ENCODE measurements around the gene BIRC7. TPM values are rescaled to one million over a fixed set of nuclear protein-coding genes. Genes with fewer than 3 reads are reported as not detected.
"Not testable (repeated sequence)": the region's sequence is repeated elsewhere in the genome, so short reads cannot be mapped to it uniquely, and the experiment has no call there.

The BIRC7 gene
- total RNA-seq, 1 donor from 2014 or later = not detected

DNA sequence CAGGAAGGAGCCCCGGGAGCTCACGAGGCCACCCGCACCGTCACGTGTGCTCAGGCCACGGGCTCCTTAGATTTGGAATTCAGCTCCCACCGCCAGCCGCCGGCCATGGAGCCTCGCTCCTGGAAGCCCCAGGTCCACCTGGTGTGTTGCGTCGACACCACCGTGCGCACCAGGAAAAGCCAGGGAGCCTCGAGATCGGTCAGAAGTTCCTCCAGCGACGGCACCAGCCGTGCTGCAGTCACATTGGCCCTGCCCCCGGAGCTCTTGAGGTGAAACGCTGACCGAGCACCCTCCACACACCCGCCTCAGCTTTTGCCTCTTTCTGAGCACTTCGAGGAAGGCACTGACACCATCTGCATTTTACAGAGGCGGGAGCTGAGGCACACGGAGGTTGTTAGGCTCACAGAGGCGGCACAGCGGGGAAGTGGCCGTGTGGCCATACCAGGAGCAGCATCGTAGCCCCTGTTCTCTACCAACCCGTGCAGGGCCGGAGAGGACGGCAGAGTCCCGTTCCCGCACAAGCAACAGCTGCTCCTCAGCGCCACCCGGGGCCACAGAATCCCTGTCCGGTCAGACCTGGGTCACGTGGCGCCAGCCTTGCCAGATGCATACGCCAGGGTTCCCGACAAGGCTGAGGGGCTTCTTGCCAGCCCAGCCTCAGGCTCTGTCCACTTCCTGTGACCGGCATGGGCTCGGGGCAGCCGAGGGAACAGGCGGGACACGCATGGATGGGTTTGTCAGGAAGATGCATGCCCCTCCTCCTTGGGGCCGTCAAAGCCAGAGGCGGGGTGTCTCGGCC lies 11.0 kb downstream of the BIRC7 start:
- no peak for DNase-seq (ENCODE audit: low read depth)
- Histone ChIP-seq H3K36me3 (ENCODE audit: control insufficient read depth, insufficient read depth, low read length) (no peaks in the 10 kb centered on the region), H3K4me3 (ENCODE audit: low read depth, low read length) (no peak overlapping the region), H3K27me3 (ENCODE audit: control insufficient read depth, insufficient read depth, low read length) (peaks cover 8% of the 10 kb centered on the region)
- TF ChIP-seq, protein P1, sequence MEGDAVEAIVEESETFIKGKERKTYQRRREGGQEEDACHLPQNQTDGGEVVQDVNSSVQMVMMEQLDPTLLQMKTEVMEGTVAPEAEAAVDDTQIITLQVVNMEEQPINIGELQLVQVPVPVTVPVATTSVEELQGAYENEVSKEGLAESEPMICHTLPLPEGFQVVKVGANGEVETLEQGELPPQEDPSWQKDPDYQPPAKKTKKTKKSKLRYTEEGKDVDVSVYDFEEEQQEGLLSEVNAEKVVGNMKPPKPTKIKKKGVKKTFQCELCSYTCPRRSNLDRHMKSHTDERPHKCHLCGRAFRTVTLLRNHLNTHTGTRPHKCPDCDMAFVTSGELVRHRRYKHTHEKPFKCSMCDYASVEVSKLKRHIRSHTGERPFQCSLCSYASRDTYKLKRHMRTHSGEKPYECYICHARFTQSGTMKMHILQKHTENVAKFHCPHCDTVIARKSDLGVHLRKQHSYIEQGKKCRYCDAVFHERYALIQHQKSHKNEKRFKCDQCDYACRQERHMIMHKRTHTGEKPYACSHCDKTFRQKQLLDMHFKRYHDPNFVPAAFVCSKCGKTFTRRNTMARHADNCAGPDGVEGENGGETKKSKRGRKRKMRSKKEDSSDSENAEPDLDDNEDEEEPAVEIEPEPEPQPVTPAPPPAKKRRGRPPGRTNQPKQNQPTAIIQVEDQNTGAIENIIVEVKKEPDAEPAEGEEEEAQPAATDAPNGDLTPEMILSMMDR (IDR thresholded peaks at IDR 0.05; ENCODE audit: insufficient read depth, low read length, severe bottlenecking) = no peak
- no peak for FAIRE-seq

DNA sequence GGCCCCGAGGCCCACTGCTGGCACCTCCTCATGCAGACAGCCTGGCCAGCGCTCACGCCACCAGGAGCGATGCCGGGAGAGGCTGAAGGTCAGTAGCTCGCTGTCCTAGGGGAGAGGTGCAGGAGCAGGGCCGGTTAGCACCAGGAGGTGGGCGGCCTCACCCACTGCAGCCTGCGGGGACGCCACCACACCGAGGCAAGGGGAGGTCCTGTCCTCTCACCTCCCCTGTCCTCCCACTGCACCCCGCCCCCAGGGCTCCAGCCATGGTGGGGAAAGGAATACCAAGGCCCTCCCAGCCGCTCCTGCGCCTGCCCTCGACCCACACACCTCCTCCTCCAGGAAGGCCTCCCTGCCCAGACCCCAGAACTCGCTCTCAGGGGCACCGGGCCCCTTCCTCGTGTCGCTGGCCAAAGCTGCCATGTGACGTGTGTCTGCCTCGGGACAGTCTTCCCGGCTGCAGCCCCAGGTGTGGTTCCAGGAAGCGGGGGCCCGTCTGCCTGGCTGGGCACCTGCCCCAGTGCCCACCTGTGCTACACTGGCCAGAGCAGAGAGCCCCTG lies 12.0 kb downstream of the BIRC7 start:
- Histone ChIP-seq H3K27me3 (ENCODE audit: control insufficient read depth, insufficient read depth, low read length) (peaks cover 12% of the 10 kb centered on the region), H3K4me3 (ENCODE audit: low read depth, low read length) (no peak overlapping the region), H3K36me3 (ENCODE audit: control insufficient read depth, insufficient read depth, low read length) (no peaks in the 10 kb centered on the region)
- TF ChIP-seq, protein P1 (IDR thresholded peaks at IDR 0.05; ENCODE audit: insufficient read depth, low read length, severe bottlenecking) = no peak
- DNase-seq (ENCODE audit: low read depth) (no peak), FAIRE-seq (no peak)

DNA sequence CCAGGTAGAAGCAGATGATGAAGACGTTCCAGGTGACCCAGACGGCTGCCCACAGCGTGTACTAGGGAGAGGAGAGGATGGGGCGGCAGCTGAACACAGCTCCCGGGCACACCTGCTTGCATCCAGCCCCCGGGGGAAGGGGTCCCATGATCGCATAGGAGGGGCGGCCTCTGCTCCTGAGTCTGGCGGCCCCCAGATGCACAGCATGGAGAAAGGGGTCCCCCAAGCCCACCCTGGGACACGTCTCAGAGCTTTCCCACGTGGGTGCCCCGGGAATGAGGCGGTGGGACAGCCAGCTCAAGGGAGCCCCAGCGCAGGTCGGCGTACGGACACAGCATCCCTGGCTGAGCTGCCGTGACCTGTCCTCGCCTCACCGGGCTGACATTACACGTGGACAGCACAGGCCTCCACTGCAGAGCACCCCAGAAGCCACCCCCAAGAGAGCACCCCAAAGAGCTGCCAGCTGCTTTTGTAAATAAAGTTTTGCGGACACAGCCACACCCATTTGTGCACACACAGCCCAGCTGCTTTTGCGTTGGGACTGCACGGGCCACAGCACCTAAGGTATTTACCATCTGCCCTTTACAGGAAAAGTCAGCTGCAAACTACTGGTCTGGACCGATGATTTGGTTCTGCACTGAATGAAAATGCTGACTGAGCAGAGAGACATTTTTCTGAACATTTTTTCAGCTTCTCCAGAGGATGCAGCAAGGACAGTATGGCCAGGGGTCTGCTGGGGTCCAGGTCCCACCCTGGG lies 13.3 kb downstream of the BIRC7 start:
- Histone ChIP-seq H3K36me3 (ENCODE audit: control insufficient read depth, insufficient read depth, low read length) (no peaks in the 10 kb centered on the region), H3K27me3 (ENCODE audit: control insufficient read depth, insufficient read depth, low read length) (peaks cover 20% of the 10 kb centered on the region), H3K4me3 (ENCODE audit: low read depth, low read length) (no peak overlapping the region)
- FAIRE-seq = no peak
- DNase-seq (ENCODE audit: low read depth) = no peak
- TF ChIP-seq, protein P1 (IDR thresholded peaks at IDR 0.05; ENCODE audit: insufficient read depth, low read length, severe bottlenecking) = no peak

DNA sequence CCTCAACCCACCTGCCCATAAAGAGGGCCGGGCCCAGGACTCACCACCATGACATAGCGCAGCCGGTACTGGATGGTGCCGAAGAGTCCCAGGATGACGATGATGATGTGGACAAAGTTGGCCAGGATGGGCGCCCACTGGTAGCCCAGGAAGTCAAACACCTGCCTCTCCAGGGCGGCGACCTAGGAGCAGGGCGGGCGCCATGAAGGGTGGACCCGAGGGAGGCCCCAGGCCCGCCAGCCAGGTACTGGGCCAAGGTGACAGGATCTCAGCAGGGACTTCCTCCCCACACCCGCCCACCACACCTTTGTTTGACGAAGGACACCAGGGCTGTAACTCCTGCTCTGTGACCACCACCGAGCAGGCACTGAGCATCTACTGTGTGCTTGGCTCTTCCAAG lies 14.2 kb downstream of the BIRC7 start:
- TF ChIP-seq, protein P1 (IDR thresholded peaks at IDR 0.05; ENCODE audit: insufficient read depth, low read length, severe bottlenecking) = no peak
- H3K36me3 ChIP-seq (ENCODE audit: control insufficient read depth, insufficient read depth, low read length) = no peaks in the 10 kb centered on the region
- peaks cover 23% of the 10 kb centered on the region for H3K27me3 ChIP-seq (ENCODE audit: control insufficient read depth, insufficient read depth, low read length)
- H3K4me3 ChIP-seq (ENCODE audit: low read depth, low read length) = no peak overlapping the region
- DNase-seq (ENCODE audit: low read depth) (no peak), FAIRE-seq (no peak)

DNA sequence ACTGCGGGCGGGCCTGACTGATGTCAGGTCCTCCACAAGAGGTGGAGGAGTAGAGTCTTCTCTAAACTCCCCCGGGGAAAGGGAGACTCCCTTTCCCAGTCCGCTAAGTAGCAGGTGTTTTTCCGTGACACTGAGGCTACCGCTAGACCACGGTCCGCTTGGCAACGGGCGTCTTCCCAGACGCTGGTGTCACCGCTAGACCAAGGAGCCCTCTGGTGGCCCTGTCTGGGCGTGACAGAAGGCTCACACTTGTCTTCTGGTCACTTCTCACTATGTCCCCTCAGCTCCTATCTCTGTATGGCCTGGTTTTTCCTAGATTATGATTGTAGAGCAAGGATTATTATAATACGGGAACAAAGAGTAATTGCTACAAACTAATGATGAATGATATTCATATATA lies 15.6 kb downstream of the BIRC7 start:
- not testable (repeated sequence) for H3K36me3 ChIP-seq (ENCODE audit: control insufficient read depth, insufficient read depth, low read length); FAIRE-seq; H3K4me3 ChIP-seq (ENCODE audit: low read depth, low read length); DNase-seq (ENCODE audit: low read depth)
- H3K27me3 ChIP-seq (ENCODE audit: control insufficient read depth, insufficient read depth, low read length) = peaks cover 23% of the 10 kb centered on the region

DNA sequence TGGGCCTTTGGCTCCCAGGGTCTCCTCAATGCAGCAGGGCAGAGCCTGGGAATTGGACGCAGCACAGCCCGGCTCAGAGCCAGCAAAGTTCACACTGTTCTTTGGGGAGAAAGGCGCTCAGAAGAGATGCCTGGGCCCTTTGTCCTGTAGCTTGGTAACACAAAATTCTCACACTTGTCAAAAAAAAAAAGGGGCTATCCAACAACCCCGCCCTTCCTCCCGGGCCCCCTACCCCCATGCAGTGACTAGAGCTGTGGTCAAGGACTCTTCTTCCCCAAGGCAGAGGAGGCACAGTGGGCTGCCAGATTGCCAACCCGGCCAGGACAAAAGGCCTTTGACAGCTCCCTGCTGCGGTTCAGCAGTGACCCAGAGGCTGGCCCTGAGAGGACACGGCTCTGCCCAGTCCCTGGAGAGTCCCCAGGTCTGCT lies 16.6 kb downstream of the BIRC7 start:
- TF ChIP-seq, protein P1 (IDR thresholded peaks at IDR 0.05; ENCODE audit: insufficient read depth, low read length, severe bottlenecking) = no peak
- DNase-seq (ENCODE audit: low read depth) (no peak), FAIRE-seq (no peak)
- Histone ChIP-seq H3K36me3 (ENCODE audit: control insufficient read depth, insufficient read depth, low read length) (no peaks in the 10 kb centered on the region), H3K27me3 (ENCODE audit: control insufficient read depth, insufficient read depth, low read length) (peaks cover 18% of the 10 kb centered on the region), H3K4me3 (ENCODE audit: low read depth, low read length) (no peak overlapping the region)

Data from bronchial epithelial cell (primary cell).